Kidney epithelial cell (primary cell): ENCODE measurements around the gene CISTR. TPM values are rescaled to one million over a fixed set of nuclear protein-coding genes. Genes with fewer than 3 reads are reported as not detected.

Experiments
- DNase-seq: peaks from one replicate; pipeline ENCODE4 v3.0.0-alpha.2; 2010; ENCODE audit warnings: low read depth
- H3K27me3 ChIP-seq: 2 replicates; pipeline ENCODE4 v1.6.0; 2011; ENCODE audit warnings: low read length; ENCODE audit not compliant: control insufficient read depth, insufficient read depth
- H3K36me3 ChIP-seq: 2 replicates; pipeline ENCODE4 v1.5.1; 2011; ENCODE audit warnings: low read length; ENCODE audit not compliant: control insufficient read depth, insufficient read depth
- H3K4me3 ChIP-seq: 2 replicates; pipeline ENCODE4 v1.5.1; 2011; ENCODE audit warnings: low read depth, mild to moderate bottlenecking, control low read depth, low read length
- total RNA-seq: library from RNA; depleted of rRNA; stranded (reverse); fragments of >200 nt; gene quantifications from 2 replicates; pipeline ENCODE4 v1.2.3, GENCODE V29; 2015
- TF ChIP-seq, protein P1 (sequence below): IDR thresholded peaks from 2 replicates; pipeline ENCODE4 v1.5.1; 2011; ENCODE audit warnings: mild to moderate bottlenecking, moderate library complexity, low read length, control low read depth, inconsistent platforms; ENCODE audit not compliant: insufficient read depth, poor library complexity, severe bottlenecking

Gene CISTR
- total RNA-seq, 1 donor from 2014 or later, result not detected

DNA sequence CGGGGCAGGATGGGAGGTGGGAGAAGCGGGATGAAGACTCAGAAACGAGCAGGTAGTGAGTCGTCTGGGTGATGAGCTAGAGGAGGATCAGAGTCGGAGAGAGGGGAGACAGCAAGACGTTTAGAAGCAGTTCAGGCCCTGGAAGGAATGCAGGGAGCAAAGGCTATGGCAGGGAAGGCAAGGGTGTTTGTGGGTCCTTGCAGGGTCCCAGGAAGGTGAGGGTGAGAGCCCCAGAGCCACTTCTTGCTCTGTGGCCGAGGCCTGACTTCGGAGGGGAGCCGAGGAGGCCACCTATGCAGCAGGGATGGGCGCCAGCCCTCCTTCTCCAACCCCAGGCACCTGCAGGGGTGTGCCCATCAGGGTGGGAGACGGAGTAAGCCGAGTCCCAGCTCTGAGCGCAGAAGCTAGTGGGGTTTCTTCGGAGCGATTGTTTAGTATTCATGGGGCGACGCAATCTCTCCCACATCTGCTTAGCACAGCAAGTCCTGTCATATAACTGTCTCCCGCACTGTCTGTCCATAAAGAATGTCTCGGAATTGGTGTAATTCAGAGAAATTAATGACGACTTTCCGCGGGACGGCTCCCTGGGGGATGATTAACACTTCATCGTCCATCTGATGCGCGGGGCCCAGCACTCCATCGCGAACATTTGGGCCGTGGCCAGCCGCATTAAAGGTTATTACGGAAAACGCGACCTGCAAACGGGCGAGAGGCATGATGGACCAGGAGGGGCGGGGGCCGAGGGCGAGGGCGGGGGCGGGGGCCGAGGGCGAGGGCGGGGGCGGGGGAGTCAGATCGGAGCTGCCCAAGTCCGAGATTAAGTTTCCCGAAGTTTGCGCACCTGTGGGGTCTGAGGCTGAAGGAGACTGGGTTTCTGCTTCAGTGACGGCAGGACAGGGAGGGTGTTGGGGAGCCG, 12.3 kb downstream of the CISTR start:
- no peak overlapping the region for H3K4me3 ChIP-seq
- H3K27me3 ChIP-seq, result peaks cover 78% of the 10 kb centered on the region
- H3K36me3 ChIP-seq, result no peaks in the 10 kb centered on the region
- DNase-seq, result no peak
- TF ChIP-seq, protein P1, sequence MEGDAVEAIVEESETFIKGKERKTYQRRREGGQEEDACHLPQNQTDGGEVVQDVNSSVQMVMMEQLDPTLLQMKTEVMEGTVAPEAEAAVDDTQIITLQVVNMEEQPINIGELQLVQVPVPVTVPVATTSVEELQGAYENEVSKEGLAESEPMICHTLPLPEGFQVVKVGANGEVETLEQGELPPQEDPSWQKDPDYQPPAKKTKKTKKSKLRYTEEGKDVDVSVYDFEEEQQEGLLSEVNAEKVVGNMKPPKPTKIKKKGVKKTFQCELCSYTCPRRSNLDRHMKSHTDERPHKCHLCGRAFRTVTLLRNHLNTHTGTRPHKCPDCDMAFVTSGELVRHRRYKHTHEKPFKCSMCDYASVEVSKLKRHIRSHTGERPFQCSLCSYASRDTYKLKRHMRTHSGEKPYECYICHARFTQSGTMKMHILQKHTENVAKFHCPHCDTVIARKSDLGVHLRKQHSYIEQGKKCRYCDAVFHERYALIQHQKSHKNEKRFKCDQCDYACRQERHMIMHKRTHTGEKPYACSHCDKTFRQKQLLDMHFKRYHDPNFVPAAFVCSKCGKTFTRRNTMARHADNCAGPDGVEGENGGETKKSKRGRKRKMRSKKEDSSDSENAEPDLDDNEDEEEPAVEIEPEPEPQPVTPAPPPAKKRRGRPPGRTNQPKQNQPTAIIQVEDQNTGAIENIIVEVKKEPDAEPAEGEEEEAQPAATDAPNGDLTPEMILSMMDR, result no peak

DNA sequence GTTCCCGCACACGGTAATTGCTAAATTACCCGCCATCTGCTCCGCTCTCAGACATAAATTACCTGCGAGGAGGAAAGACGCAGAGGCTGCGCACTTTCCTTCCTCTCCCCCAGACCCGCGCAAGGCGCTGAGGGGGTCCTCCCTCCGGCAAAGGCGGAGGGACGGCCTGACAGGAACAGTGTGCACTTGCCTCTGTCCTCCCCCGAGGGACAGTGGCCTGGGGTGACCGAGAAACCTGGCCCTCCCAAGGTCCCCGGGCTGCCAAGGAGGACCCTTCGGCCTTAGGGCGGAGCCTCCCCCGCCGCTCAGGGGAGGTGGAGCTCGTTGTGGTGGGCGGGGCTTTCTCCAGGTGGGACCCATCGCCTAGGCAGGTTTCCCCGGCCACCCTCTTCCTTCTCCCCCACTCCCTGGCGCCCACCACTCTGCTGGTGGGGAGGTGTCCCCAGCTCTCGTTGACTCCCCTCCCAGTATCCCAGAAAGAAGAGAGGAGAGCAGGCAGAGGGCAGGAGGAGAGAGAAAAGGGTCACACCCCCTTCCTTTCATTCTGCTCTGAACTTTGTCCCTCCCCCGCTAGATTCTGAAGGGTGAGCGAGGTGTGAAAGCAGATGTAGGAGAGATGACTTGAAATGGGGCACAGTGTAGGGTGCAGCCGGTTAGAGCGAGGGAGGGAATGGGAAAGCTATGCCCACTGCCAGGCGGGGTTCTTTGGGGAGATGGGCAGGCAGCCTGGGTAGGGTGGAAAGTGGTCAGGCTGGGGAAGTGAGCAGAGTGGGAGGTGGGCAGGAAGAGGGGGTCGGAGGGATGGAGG, 13.2 kb downstream of the CISTR start:
- no peaks in the 10 kb centered on the region for H3K36me3 ChIP-seq
- no peak for DNase-seq
- peaks cover 71% of the 10 kb centered on the region for H3K27me3 ChIP-seq
- TF ChIP-seq, protein P1, result no peak
- no peak overlapping the region for H3K4me3 ChIP-seq

DNA sequence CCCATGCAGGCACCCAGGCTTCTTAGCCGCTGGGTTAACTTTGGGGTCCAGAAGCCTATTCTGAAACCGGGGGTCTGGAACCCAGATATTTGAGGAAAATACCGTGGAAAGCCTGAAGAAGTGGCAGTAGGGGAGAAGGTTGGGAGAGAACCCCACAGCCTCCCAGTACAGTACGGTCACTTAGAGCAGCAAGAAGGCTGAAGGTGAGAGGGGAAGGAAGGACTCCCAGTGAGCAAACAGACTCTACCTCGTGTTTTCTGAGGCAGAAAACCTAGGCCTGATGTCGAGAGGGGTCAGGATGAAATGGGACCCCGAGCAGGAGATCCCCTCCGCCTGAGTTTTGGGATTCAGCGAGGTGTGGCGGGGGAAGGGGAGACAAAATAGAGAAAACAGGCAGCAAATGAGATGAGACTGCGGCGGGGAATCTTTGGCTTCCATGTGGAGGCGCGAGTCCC, 13.8 kb downstream of the CISTR start:
- peaks cover 65% of the 10 kb centered on the region for H3K27me3 ChIP-seq
- TF ChIP-seq, protein P1, result no peak
- H3K36me3 ChIP-seq, result no peaks in the 10 kb centered on the region

DNA sequence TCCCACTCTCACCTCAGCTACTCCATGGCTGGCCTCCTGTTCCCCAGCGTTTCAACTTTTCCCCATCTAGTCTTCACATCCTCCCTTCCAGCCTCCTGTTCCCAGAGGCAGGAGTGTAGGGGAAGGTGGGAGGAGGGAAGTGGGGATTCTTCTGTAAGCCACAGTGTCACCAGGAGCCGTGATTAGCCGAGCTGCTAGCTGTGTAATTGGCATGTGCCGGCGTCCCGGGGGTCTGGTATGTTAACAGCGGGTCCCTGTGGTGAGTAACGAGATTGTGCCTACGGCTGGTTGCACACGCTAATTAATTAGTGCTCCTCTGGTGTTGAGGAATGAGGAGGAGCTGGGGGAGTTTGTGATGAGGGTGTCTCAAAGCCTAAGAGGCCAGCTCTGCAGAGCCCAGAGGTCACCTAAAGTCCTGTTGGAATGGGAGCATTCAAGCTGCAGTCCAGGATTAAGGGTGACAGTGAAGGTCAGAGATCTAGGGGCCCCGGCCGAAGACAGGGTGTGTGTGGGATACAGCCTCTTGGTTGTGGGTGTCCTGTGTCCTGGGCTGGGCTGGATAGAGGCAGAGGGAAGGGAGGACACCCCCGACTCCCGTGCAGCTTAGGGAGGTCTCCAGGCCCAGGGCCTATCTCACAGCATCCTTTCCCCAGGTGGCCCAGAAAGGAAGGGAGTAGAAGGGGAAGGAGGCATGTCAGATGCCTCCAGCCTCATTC, 14.5 kb downstream of the CISTR start:
- H3K27me3 ChIP-seq, result peaks cover 58% of the 10 kb centered on the region
- no peak for DNase-seq
- no peaks in the 10 kb centered on the region for H3K36me3 ChIP-seq
- no peak overlapping the region for H3K4me3 ChIP-seq
- TF ChIP-seq, protein P1, result no peak

More for the DNA sequence above, 13.8 kb downstream of the CISTR start:
- no peak overlapping the region for H3K4me3 ChIP-seq
- no peak for DNase-seq

DNA sequence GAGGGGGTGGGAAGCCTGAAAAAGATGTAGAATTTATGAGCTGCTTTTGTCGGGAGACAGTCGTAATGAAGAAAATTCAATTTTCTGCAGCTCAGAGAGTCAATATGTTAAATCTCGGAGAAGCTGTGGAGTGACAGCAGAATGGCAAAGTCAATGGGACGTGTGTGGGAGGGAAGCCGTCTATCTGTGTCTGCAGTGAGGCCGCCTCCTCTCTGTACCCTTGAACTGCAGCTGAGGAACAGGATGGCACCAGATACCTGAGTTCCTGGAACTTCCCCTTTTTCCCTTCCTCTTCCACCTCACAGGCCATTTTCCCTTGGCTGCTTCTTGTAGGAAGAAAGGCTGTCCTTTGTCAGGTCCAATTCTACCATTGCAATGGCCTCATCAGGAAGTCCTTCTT, 15.2 kb downstream of the CISTR start:
- Histone ChIP-seq H3K27me3 (peaks cover 58% of the 10 kb centered on the region), H3K4me3 (no peak overlapping the region), H3K36me3 (no peaks in the 10 kb centered on the region)
- DNase-seq, result no peak
- TF ChIP-seq, protein P1, result no peak
